GM18508 (cell line): ENCODE measurements around the gene VAV2.
"Not testable (repeated sequence)": the region's sequence is repeated elsewhere in the genome, so short reads cannot be mapped to it uniquely, and the experiment has no call there.

Source experiments
- ATAC-seq: cut with Tn5 transposase; IDR thresholded peaks from one replicate; pipeline ENCODE4 v1.9.1; 2021; ENCODE audit warnings: moderate number of reproducible peaks; ENCODE audit not compliant: insufficient read depth, unreplicated experiment

Gene VAV2

DNA sequence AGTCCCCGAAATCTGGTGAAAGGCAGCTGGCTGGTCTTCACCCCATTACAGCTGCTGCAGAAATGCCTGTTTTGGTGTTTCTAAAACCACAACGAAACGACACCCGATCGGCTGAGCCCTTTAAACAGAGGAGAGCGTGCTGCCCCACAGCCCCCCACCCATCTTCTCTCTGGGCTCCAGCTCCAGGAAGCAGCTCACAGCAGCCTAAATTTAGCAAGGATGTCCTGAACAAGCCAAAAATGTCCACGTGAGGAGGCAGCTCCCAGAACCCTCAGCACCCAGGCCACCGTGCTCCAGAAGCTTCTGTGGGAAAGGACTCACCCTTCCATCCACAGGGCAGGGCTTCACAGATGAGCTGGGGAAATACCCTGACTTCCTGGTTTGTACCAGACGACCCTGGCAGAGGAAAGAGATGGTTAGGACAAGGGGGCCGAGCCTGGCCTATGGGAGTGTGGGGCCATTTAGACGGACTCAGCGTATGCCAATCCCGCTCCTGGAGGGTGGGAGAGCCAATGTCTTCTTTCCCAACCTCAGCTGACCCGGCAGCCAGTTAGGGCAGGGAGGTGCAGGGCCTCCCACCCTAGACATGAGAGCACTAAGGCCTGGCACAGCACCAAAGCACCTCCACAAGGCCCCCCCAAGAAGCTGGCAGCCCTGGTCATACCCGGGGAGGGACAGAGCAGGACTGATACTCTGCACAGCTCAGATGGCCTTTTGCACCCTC is 214.9 kb downstream of the VAV2 start:
- ATAC-seq: no peak

DNA sequence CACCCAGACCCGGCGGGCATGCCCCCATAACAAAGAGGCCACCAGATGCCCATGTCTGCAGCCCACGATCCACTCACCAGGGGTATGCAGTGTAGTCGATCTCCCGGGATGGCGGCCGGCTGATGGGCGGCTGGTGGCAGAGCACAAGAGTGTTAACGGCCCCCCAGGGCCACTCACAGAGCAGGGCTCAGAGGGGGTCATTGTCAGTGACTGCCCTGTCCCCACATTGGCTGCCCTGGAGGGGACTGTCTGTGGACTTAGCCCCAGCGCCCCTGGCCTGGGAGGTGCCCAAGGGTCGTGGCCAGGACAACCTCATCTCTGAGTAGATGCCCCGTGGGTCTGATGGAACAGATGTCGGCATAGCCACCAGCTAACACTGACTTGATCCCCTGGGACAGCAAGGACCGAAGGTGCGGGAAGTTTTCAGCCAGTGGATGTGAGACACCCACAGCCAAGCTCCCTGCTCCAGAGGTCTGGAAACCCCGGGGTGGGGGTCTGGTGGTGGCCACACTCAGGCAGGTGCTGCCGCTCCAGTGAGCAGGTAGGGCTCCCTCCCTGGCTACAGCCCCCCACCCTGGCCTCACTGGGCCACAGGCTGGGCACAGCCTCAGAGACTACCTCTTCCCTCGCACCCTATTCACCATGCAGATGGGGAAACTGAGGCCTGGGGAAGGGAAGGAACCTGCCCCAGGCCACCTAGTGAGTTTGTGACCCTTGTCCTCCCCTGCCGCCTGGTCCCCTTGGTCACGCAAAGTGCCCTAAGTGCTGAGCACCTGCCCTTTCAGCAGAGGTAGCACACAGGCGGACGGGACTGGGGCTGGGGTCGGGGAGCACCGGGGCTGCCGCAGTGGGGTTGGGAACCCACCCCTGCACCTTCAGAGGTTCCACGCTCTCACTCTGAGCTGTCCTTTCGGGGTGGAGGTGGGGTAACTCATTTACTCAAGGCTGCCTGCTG is 215.9 kb downstream of the VAV2 start:
- no peak for ATAC-seq

DNA sequence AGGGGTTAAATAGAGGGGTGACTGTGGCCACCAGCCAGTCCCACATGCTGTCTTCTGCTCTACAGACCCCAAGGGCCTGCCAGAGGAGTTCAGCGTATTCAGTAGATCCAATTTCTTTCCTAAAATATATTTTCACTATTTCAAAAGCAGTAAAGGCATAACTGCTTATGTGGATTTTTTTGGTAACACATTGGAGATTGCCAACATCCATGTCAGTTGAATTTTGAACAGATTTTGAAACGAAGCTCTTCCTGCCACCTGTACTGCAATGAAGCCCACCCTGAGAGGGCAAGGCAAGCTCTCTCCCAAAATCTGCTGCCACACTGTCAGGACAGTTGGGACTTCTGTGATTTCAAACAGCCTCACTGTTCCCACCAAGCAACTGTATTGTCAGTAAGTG is 216.8 kb downstream of the VAV2 start:
- ATAC-seq: no peak

DNA sequence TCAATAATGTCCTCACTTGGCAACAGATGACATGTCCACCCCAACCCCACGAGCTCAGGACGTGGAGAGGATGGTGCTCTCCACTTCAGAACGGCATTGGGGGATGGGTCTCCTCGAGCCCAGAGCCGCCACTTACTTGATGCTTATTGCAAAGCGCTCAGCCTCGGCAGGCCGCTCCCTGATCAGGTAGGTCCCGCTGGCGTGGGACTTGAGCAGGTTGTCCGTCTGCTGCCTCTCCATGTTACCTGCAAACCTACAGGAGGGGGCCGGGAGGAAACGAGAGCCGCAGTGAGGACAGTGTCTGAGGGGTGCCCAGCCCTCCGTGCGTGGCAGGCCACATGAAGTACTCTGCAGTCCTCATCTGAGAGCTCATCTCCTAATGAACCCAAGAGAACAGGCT is 217.3 kb downstream of the VAV2 start:
- ATAC-seq: no peak

DNA sequence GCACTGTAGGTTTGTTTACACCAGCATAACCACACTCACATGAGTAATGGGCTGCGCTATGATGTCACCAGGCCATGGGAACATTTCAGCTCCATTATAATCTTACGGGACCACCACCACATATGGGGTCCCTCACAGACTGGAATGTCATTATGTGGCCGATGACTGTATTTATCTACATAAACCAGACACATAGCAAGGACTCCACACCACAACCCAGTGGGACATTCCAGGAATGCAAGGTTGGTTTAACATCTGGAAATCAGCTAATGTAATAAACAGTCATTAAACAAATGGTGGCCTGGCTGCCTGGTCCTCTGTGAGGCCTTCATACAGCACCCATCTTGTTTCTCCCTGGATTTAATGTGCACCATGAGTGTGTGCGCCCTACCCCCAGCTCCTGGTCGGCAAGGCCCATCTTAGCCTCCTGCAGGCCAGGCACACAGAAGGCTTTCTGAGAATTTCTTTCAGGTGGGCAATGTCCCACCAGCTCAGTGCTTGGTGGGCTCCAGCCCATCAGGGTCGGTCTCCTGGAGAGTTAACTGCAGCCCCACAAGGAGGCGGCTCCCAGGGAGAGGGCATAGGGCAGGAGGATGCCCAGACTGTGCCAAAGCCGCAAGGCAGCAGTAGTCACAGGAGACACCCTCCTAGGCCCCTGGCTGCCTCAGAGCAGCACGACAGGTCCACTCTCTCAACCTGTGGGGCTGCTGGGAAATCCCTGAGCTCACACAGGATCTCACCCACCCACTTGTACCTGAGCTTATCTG is 218.1 kb downstream of the VAV2 start:
- ATAC-seq: no peak

DNA sequence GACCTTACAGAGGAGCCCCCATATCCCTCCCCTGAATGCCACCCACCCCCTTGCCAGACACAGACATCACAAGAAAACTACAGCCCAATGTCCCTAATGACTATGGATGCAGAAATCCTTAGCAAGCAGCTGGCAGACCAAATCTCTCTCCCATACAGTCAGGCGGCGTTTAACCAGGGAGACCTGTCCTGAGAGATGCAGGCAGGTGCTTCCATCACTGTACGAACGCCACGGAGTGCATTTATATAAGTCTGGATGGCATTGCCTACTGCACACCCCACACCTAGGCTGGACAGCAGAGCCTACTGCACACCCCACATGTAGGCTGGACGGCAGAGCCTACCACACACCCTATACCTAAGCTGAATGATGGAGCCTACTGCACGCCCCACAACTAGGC is 219.5 kb downstream of the VAV2 start:
- no peak for ATAC-seq

DNA sequence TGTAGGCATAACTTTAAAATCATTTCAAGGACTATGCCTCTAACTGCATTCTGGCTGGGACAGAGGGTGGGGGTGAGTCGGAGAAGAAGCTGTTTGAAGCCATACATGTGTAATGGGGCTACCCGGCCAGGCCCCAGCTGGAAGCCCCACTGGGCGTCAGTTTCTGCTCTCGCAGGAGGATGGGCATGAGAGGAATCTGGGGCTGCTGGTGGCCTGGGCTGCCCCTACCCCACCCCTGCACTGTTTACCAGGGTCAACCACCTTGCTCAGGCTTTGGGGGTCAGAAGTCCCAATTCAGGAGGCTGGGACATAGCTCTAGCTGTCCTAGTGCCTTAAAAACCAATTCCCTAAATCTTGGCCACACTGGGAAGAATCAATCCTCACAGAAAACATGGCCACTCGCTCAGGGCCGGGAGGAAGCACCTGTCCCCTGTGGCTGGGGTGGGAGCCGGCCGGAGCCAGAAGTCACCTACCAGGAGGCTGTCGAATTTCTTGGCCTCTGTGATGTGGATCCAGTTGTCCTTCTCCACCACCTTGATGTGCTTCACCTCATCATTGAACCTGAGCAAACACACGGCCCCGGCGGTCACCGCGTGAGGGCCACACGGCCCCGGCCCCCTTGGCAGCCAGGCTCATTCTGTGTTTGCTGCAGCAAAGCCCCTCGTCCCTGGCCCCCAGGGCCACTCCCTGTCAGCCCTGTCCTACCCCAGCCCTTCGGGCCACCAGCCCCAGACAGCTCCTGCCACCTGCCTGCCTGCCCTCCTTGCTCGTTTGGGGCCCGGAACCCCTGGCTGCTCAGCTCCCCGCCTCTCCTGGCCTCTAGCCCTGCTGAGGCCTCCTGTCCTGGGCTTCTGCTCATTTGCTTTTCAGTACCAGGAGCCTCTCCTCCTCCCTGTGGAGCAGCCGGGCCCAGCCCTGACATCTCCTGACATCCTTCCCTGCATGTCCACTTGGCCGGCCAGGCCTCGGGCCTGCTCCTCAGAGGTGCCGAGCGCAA is 220.3 kb downstream of the VAV2 start:
- ATAC-seq: no peak

DNA sequence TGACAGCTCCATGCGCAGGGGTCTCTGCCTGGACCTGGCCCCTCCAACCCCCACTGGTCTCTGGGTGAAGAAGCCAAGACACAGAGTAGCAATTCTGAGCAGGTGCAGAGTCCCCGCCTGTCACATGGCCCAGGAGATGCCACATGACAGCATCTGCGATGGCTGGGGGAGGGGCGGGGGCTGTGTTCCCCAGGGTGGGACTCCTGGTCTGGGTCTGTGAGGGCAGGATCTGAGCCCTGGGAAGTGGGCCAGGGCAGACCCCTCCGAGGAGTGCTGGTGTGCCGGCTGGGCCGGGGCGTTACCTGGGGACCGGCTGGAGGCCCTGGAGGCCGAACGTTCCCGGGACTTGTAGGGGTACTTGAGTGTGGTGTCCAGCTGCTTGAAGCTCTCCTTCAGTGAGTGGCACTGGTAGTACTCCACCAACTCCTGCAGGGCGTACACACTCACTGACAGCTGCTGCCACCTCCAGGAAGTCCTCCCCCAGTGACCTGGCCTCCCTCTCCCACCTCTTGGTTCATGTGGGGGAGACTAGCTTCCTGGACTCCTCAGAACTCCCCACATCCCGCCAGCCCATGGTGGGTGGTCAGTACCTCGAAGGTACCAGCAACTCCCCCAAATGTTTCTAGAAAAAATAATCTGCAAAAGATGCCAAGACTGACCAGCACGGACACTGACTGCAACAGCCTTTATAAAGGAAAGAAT is 221.9 kb downstream of the VAV2 start:
- ATAC-seq: no peak

DNA sequence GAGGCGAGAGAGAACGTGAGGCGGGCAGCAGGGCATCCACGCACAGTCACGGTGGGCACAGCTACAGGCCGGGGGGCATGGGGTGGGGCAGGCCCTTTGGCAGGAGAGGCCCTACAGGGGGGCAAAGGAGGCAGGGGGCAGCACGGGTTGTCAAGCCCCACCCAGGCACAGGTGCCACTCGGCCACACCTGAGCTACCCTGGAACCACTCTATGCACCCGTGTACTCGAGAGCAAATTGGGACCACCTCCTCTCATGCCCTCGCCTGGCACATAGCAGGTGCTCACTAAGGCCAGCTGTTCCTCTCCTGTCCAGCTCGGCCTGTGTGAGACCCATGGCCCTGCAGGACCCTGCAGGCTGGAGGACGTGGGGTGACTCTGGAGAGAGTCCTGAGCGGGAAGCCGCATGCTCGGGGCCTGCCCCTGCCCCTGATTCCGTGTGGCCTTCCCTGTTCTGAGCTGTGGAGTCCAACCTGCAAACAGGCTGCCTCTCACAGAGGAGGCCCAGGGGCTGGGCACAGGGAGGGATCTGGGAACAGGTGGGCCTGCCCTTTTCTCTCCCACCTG is 222.5 kb downstream of the VAV2 start:
- no peak for ATAC-seq

DNA sequence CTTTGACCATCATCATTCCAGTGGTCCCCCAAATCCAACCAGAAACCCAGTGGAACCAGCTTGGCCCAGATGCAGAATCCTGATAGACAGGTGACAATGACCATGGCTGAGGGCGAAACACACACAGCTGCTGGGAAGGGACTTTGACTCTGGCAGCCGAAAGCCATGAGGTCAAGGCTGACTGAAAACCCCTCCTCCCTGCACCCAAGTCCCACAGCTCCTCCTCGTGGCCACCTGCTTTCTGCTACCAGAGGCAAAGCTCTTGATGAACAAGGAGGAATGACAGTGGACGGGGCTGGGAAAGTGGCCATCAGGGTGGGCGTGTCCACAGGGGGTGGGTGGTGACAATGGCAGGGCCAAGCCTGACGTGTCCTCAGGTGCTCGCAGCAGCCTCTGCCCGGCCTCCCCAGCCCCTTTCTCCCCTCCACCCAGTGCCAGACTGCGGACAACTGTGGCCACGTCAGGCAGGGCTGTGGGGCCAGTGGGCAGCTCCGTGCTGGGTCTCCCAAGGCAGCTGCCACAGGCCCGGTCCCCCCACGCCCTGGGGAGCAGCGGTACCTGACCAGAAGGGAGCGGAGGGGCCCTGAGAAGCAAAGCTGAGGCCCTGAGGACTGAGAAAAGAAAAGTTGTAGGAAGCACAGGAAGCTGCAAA is 223.1 kb downstream of the VAV2 start:
- no peak for ATAC-seq

DNA sequence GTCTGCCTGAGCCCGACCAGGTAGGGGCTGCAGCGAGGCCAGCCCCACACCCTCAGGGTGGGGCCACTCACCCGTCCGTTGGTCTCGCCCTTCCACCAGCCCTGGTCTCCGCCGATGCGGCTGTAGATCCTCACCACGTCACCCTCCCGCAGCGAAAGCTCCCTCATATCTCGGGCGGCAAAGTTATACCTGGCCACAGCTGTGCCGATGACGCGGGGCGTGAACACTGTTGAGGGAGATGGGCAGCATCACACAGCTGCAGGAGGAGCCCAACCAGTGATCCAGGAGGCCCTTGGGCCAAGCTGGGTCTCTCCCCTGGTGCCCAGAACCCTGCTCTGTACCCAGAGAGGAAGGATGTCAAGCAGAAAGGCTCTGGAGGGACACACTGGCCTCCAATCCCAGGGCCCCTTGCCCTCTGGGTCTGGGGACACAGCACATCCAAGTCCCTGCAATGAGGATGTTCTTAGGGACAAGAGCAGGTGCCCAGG is 223.7 kb downstream of the VAV2 start:
- no peak for ATAC-seq

DNA sequence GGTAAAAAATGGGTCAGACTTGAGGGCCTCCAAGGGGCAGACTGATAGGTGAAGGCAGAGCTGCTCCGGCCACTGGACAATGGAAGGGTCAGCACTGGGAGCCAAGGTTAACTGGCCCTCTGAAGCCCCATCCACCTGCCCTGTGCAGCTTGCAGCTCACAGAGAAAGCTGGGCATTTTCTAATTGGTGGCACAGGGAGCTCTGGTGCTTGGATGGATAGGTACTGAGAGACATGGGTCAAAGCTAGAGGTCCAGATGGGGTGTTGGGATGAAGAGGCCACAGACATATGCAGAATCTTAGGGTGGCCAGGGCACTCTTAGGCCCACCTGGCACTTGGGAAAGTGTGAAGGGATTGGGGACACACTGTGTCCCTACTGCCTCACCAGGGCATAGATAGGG is 224.5 kb downstream of the VAV2 start:
- ATAC-seq: no peak

DNA sequence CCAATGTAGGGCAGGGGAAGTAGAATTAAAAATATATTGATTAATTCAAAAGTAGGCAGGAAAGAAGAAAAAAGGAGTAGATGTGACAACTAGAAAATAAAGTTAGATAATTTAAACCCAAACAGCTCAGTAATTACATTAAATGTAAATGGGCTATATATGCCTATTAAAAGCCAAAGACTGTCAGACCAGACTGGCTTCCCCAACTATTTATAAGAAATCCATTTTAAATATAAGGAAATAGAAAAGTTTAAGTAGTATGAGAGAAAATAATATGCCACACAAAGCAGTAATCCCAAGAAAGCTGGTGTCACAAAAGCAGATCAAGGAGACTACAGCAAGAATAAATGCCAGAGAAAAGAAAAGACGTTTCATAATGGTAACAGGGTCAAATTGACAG is 225.1 kb downstream of the VAV2 start:
- ATAC-seq: no peak

DNA sequence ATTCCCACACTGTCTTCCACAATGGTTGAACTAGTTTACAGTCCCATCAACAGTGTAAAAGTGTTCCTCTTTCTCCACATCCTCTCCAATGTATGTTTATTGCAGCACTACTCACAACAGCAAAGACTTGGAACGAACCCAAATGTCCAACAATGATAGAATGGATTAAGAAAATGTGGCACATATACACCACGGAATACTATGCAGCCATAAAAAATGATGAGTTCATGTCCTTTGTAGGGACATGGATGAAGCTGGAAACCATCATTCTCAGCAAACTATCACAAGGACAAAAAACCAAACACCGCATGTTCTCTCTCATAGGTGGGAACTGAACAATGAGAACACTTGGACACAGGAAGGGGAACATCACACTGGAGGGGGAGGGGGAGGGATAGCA is 225.9 kb downstream of the VAV2 start:
- not testable (repeated sequence) for ATAC-seq

DNA sequence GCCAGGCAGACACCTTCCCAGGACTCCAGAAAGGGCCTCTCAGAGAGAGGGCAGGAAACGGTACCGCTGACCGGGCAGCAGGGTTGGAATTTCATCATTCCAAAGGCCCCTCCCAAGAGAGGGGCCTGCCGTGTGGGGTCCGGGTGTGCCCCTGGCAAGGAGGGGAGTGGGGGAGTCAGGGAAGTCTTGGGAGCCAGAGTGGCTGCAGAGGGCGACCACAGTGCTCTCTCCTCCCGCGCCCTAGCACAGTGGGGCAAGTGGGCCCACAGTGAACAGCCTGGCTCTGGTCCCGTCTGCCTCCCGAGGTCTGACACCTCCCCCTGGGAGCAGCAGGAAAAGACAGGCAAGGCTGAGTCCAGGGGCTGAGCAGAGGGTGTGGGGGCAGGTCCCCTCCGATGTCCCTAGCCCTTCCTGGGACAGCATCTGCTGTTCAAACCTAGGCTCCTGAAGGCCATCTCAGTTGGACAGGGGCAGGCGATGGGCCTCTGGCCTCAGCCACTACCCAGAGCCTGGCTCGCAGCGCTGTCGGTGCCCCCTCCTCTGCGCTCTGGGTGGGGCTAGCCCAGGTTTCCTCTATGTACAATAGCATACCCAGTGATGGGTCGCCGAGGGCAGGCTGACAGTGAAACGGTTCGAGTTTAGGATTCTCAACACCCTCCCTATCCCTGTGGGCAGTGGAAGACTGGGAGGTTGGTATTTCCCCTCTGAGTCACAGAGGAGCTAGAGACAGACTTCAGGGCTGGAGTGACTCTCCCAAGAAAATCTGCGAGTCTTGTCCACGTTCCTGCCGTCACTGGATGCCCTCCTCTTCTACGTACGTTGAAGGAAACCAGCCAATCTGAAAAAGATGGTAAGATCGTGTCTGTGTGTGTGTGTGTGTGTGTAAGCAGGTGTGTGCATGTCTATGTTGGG is 228.6 kb downstream of the VAV2 start:
- ATAC-seq: no peak

DNA sequence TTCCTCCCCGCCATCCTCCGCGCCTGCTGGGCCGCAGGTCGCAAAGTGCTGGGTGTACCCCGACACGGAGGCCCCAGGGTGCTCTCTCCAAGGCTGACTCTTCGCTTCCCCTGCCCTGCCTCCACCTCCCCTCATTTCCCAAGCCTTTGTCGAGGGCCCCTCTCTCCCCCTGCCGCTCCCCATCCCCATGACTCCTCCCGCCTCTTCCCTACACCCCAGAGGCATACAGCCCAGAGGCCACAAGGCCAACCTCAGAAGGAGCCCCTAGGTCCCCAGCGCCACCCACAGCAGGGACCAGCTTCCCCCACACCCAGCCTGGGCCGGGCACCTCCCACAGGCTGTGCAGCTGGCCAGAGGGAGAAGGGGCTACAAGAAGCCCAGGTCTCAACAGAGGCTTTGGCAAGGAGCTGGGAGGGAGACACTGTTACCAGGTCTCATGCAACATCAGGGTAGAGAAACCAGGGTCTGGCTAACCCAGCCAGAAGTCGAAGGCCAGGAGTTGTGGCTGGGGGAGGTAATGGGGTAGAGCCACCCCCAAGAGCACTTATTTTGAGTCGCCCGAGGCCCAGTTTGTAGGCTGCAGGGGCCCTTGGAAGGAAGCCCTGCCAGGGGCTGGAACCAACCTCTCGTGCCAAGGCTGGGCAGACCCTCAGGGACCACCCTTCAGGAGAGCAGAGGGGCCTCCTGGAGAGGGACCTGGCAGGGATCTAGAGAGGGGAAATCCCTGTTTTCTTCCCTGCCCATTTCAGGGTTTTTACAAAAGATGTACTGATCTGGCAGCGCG is 229.4 kb downstream of the VAV2 start:
- ATAC-seq: no peak
